H9 (cell line): ENCODE results near the gene ATG5. TPM values are rescaled to one million over a fixed set of nuclear protein-coding genes. Genes with fewer than 3 reads are reported as not detected.

Source experiments
- DNase-seq: peaks from one replicate; pipeline ENCODE4 v3.0.0-alpha.2; 2017
- H2AFZ ChIP-seq: one replicate; pipeline ENCODE4 v1.6.1; 2013; ENCODE audit warnings: mild to moderate bottlenecking, low read length, control low read depth, moderate library complexity
- H2AK5ac ChIP-seq: 2 replicates; pipeline ENCODE4 v1.6.1; 2013; ENCODE audit warnings: low read length, control low read depth, mixed read lengths; ENCODE audit not compliant: insufficient read length
- H2BK120ac ChIP-seq: one replicate; pipeline ENCODE4 v1.6.1; 2013; ENCODE audit warnings: low read depth, mild to moderate bottlenecking, low read length, control low read depth, inconsistent platforms; ENCODE audit not compliant: poor library complexity, severe bottlenecking
- H2BK12ac ChIP-seq: 2 replicates; pipeline ENCODE4 v1.6.1; 2013; ENCODE audit warnings: low read length, control low read depth, mixed read lengths, low read depth; ENCODE audit not compliant: insufficient read length
- H2BK15ac ChIP-seq: 2 replicates; pipeline ENCODE4 v1.6.1; 2013; ENCODE audit warnings: low read depth, low read length, control low read depth
- H2BK20ac ChIP-seq: one replicate; pipeline ENCODE4 v1.6.1; 2013; ENCODE audit warnings: low read depth, mild to moderate bottlenecking, low read length, control low read depth, inconsistent platforms; ENCODE audit not compliant: poor library complexity, severe bottlenecking
- H2BK5ac ChIP-seq: 2 replicates; pipeline ENCODE4 v1.6.1; 2013; ENCODE audit warnings: low read length, control low read depth, mixed read lengths; ENCODE audit not compliant: insufficient read length
- H3K14ac ChIP-seq: 2 replicates; pipeline ENCODE4 v1.6.1; 2013; ENCODE audit warnings: low read length, control low read depth; ENCODE audit not compliant: insufficient read depth
- H3K18ac ChIP-seq: 2 replicates; pipeline ENCODE4 v1.6.1; 2013; ENCODE audit warnings: low read depth, mild to moderate bottlenecking, mixed read lengths, low read length, control low read depth; ENCODE audit not compliant: insufficient read length
- H3K23ac ChIP-seq: 2 replicates; pipeline ENCODE4 v1.6.1; 2013; ENCODE audit warnings: low read length, control low read depth, mixed read lengths, low read depth; ENCODE audit not compliant: insufficient read length
- H3K23me2 ChIP-seq: 2 replicates; pipeline ENCODE4 v1.6.1; 2013; ENCODE audit warnings: low read depth, mild to moderate bottlenecking, mixed read lengths, low read length, control low read depth; ENCODE audit not compliant: insufficient read length, poor library complexity, severe bottlenecking
- H3K27ac ChIP-seq: 2 replicates; pipeline ENCODE4 v1.5.1; 2013; ENCODE audit warnings: low read length, control low read depth, mixed read lengths, low read depth; ENCODE audit not compliant: insufficient read length
- H3K27me3 ChIP-seq: 2 replicates; pipeline ENCODE4 v1.6.1; 2013; ENCODE audit warnings: low read length, control low read depth, inconsistent platforms; ENCODE audit not compliant: insufficient read depth
- H3K4ac ChIP-seq: 2 replicates; pipeline ENCODE4 v1.6.1; 2013; ENCODE audit warnings: low read depth, mild to moderate bottlenecking, control low read depth, inconsistent platforms, low read length, moderate library complexity
- H3K4me1 ChIP-seq: 2 replicates; pipeline ENCODE4 v1.6.1; 2013; ENCODE audit warnings: low read length, control low read depth, inconsistent platforms; ENCODE audit not compliant: insufficient read depth
- H3K4me2 ChIP-seq: 2 replicates; pipeline ENCODE4 v1.6.1; 2013; ENCODE audit warnings: low read length, control low read depth, mixed read lengths; ENCODE audit not compliant: insufficient read length, insufficient read depth
- H3K56ac ChIP-seq: 2 replicates; pipeline ENCODE4 v1.6.1; 2013; ENCODE audit warnings: low read depth, mild to moderate bottlenecking, mixed read lengths, low read length, control low read depth; ENCODE audit not compliant: insufficient read length
- H3K79me1 ChIP-seq: 2 replicates; pipeline ENCODE4 v1.6.1; 2013; ENCODE audit warnings: low read depth, mild to moderate bottlenecking, moderate library complexity, low read length, control low read depth, inconsistent platforms; ENCODE audit not compliant: insufficient read depth, poor library complexity, severe bottlenecking
- H3K79me2 ChIP-seq: 2 replicates; pipeline ENCODE4 v1.6.1; 2013; ENCODE audit warnings: low read length, control low read depth, inconsistent platforms; ENCODE audit not compliant: insufficient read depth
- H3K9ac ChIP-seq: 2 replicates; pipeline ENCODE4 v1.6.1; 2013; ENCODE audit warnings: low read length, control low read depth, mixed read lengths; ENCODE audit not compliant: insufficient read length; ENCODE audit errors: extremely low read depth
- H3K9me3 ChIP-seq: one replicate; pipeline ENCODE4 v1.6.1; 2013; ENCODE audit warnings: low read depth, low read length, inconsistent platforms; ENCODE audit not compliant: control insufficient read depth
- H3T11ph ChIP-seq: one replicate; pipeline ENCODE4 v1.6.1; 2013; ENCODE audit warnings: mild to moderate bottlenecking, low read length, control low read depth, inconsistent platforms
- H4K20me1 ChIP-seq: one replicate; pipeline ENCODE4 v1.6.1; 2013; ENCODE audit not compliant: control insufficient read depth, insufficient read length, insufficient read depth
- H4K5ac ChIP-seq: 2 replicates; pipeline ENCODE4 v1.6.1; 2013; ENCODE audit warnings: low read depth, mild to moderate bottlenecking, mixed read lengths, low read length, control low read depth; ENCODE audit not compliant: insufficient read length
- H4K8ac ChIP-seq: replicated peaks from 2 replicates; pipeline ENCODE4 v1.6.1; 2013; ENCODE audit warnings: low read length, control low read depth, mixed read lengths, low read depth; ENCODE audit not compliant: insufficient read length
- H4K91ac ChIP-seq: 2 replicates; pipeline ENCODE4 v1.6.1; 2013; ENCODE audit warnings: low read depth, mild to moderate bottlenecking, moderate library complexity, mixed read lengths, low read length, control low read depth; ENCODE audit not compliant: insufficient read length
- H3K27ac Mint-ChIP-seq, 3 experiments: 2 replicates in 2 of 3; 3 replicates in 1 of 3; pipeline ENCODE4 v1.8.0; 2020 to 2021; ENCODE audit warnings: mixed read lengths in 3 of 3, mild to moderate bottlenecking in 1 of 3, moderate library complexity in 1 of 3
- H3K27me3 Mint-ChIP-seq: 2 replicates; pipeline ENCODE4 v1.8.0; 2021; ENCODE audit warnings: low read depth, mild to moderate bottlenecking, moderate library complexity, mixed read lengths
- H3K36me3 Mint-ChIP-seq, 3 experiments: 2 replicates in 2 of 3; 3 replicates in 1 of 3; pipeline ENCODE4 v1.8.0; 2020 to 2021; ENCODE audit warnings: low read depth in 3 of 3, mixed read lengths in 3 of 3; ENCODE audit not compliant: insufficient read depth in 1 of 3
- H3K4me1 Mint-ChIP-seq, 2 experiments: 2 replicates each; pipeline ENCODE4 v1.8.0; 2020; ENCODE audit warnings: mixed read lengths in 2 of 2
- H3K4me3 Mint-ChIP-seq, 2 experiments: 2 replicates in 1 of 2; 3 replicates in 1 of 2; pipeline ENCODE4 v1.8.0; 2020 to 2021; ENCODE audit warnings: mild to moderate bottlenecking in 2 of 2, mixed read lengths in 2 of 2, moderate library complexity in 1 of 2
- H3K9me3 Mint-ChIP-seq, 2 experiments: 2 replicates in 1 of 2; 3 replicates in 1 of 2; pipeline ENCODE4 v1.8.0; 2020; ENCODE audit warnings: mild to moderate bottlenecking in 2 of 2, mixed read lengths in 2 of 2, moderate library complexity in 1 of 2
- CTCF ChIP-seq: fragments of 200-600 bp; sonication (generic); conservative IDR thresholded peaks from 3 replicates; pipeline ENCODE4 v1.8.0; 2021; ENCODE audit warnings: antibody characterized with exemption, mild to moderate bottlenecking
- WGBS: extraction: QIAGEN DNeasy Blood & Tissue Kit; methylation state at CpG from one replicate; pipeline ENCODE4 v1.1.7; 2013; ENCODE audit warnings: missing lambda C conversion rate, low lambda C conversion rate, mixed read lengths; ENCODE audit not compliant: insufficient read length; ENCODE audit errors: extremely low coverage; 5-methylcytosine and 5-hydroxymethylcytosine counted together
- total RNA-seq: library from RNA; stranded (reverse); gene quantifications from 2 replicates; pipeline ENCODE4 v1.2.1, GENCODE V29; 2021

Gene ATG5
- total RNA-seq, 1 experiment from 2014 or later: 36.7 TPM

- no peak overlapping the region for H2BK15ac ChIP-seq
- no peak overlapping the region for H2BK20ac ChIP-seq
- H3K4me2 ChIP-seq: no peak overlapping the region
- no peak for DNase-seq
- no peak overlapping the region for H2BK120ac ChIP-seq
- H2AFZ ChIP-seq: no peak overlapping the region
- no peaks in the 10 kb centered on the region for H3K27me3 ChIP-seq
- no peaks in the 10 kb centered on the region for H3K4me1 ChIP-seq
- no peak overlapping the region for H2AK5ac ChIP-seq
- Mint-ChIP-seq H3K27me3 (no peaks in the 10 kb centered on the region), H3K9me3 (no peaks in the 10 kb centered on the region), H3K4me1 (peaks cover 9 to 14% of the 10 kb centered on the region in 2 experiments), H3K27ac (no peak overlapping the region), H3K36me3 (peaks cover 0 to 9% (median 0%) of the 10 kb centered on the region in 3 experiments; a peak in 1 of 7 replicates), H3K4me3 (no peak overlapping the region)
- no peak overlapping the region for H3K56ac ChIP-seq
- no peak overlapping the region for H3K4ac ChIP-seq
- WGBS: no CpG with 5 or more reads among the region's 1 CpG
- H3K23me2 ChIP-seq: no peaks in the 10 kb centered on the region
- H3T11ph ChIP-seq: no peak overlapping the region
- H3K79me2 ChIP-seq: no peaks in the 10 kb centered on the region
- no peaks in the 10 kb centered on the region for H3K79me1 ChIP-seq
- H2BK12ac ChIP-seq: no peak overlapping the region
- H3K9me3 ChIP-seq: no peaks in the 10 kb centered on the region
- no peak overlapping the region for H2BK5ac ChIP-seq
- no peak overlapping the region for H4K8ac ChIP-seq
- no peak overlapping the region for H3K27ac ChIP-seq
- H4K5ac ChIP-seq: no peak overlapping the region
- TF ChIP-seq CTCF: no peak
- H3K14ac ChIP-seq: no peak overlapping the region
- H4K91ac ChIP-seq: no peak overlapping the region
- no peak overlapping the region for H3K9ac ChIP-seq
- no peak overlapping the region for H3K23ac ChIP-seq
- H3K18ac ChIP-seq: no peak overlapping the region
- no peaks in the 10 kb centered on the region for H4K20me1 ChIP-seq
Observed at GRCh38 chr6:106188104-106188794, 137.3 kb downstream of the ATG5 start.
